Sciatic nerve (tissue), 2 donors: ENCODE results near the gene FYCO1. TPM values are rescaled to one million over a fixed set of nuclear protein-coding genes. Genes with fewer than 3 reads are reported as not detected.

Source experiments
- ATAC-seq: fragments of 200-7000 bp; cut with Tn5 transposase; one replicate; pipeline ENCODE4 v1.9.1; 2020; ENCODE audit warnings: mild to moderate bottlenecking, moderate library complexity
- DNase-seq: peaks from one replicate; pipeline ENCODE4 v3.0.0-alpha.2; 2020; ENCODE audit warnings: low spot score
- intact Hi-C: fragments of 100-400 bp; cut with DNase I; formaldehyde crosslinking; loops from one replicate; pipeline ENCODE4 v1.14.2; 2022
- total RNA-seq: library from RNA; stranded (reverse); fragmentation: NEBNext Ultra II Directional; extraction: Animal tissue kit (Norgen Biotek cat#: 25700); gene quantifications from one replicate; pipeline ENCODE4 v1.2.1, GENCODE V29; 2021
- donor health status: DM: no; HTN: no; CAD: no.
- donor health status: DM: no; HTN: no; CAD: no.

FYCO1 gene
- total RNA-seq, 1 donor from 2014 or later = 60.6 TPM

- no peak for ATAC-seq
- intact Hi-C loops = no loop called here
Observed at GRCh38 chr3:45910892-45911291, 84.7 kb downstream of the FYCO1 start.

GRCh38 chr3:45909542-45909941 lies 86.1 kb downstream of the FYCO1 start:
- DNase-seq (no peak), ATAC-seq (no peak)
- intact Hi-C loops = no loop called here

More at GRCh38 chr3:45910892-45911291, 84.7 kb downstream of the FYCO1 start:
- DNase-seq = no peak

- no peak for DNase-seq
- intact Hi-C loops = no loop called here
- no peak for ATAC-seq
Observed at GRCh38 chr3:45908761-45909160, 86.9 kb downstream of the FYCO1 start.

GRCh38 chr3:45907769-45908705 lies 87.6 kb downstream of the FYCO1 start:
- ATAC-seq (no peak), DNase-seq (no peak)
- intact Hi-C loops = no loop called here

GRCh38 chr3:45906681-45907407 lies 88.8 kb downstream of the FYCO1 start:
- DNase-seq (no peak), ATAC-seq (peak; percentile 62)
- intact Hi-C loops = no loop called here

GRCh38 chr3:45905755-45906154 lies 89.9 kb downstream of the FYCO1 start:
- intact Hi-C loops = no loop called here
- ATAC-seq = no peak

GRCh38 chr3:45904931-45905330 lies 90.7 kb downstream of the FYCO1 start:
- DNase-seq = no peak
- intact Hi-C loops = no loop called here

More at GRCh38 chr3:45905755-45906154, 89.9 kb downstream of the FYCO1 start:
- DNase-seq = no peak

GRCh38 chr3:45896956-45897355 lies 98.7 kb downstream of the FYCO1 start:
- no peak for DNase-seq
- intact Hi-C loops = no loop called here
- ATAC-seq = no peak

More at GRCh38 chr3:45904931-45905330, 90.7 kb downstream of the FYCO1 start:
- no peak for ATAC-seq

- intact Hi-C loops = no loop called here
- DNase-seq (no peak), ATAC-seq (no peak)
Observed at GRCh38 chr3:45895686-45896468, 99.7 kb downstream of the FYCO1 start.

- DNase-seq (no peak), ATAC-seq (no peak)
- intact Hi-C loops = no loop called here
Observed at GRCh38 chr3:45894015-45894414, 101.6 kb downstream of the FYCO1 start.

- intact Hi-C loops = no loop called here
- no peak for ATAC-seq
Observed at GRCh38 chr3:45892161-45892560, 103.5 kb downstream of the FYCO1 start.

GRCh38 chr3:45890405-45890804 lies 105.2 kb downstream of the FYCO1 start:
- intact Hi-C loops = no loop called here
- ATAC-seq = no peak
- no peak for DNase-seq

More at GRCh38 chr3:45892161-45892560, 103.5 kb downstream of the FYCO1 start:
- no peak for DNase-seq

- ATAC-seq = no peak
- intact Hi-C loops = no loop called here
- no peak for DNase-seq
Observed at GRCh38 chr3:45889337-45889736, 106.3 kb downstream of the FYCO1 start.

- ATAC-seq (no peak), DNase-seq (no peak)
- intact Hi-C loops = no loop called here
Observed at GRCh38 chr3:45887759-45888511, 107.7 kb downstream of the FYCO1 start.

- intact Hi-C loops = no loop called here
- ATAC-seq (no peak), DNase-seq (no peak)
Observed at GRCh38 chr3:45887285-45887684, 108.3 kb downstream of the FYCO1 start.

GRCh38 chr3:45885979-45886705 lies 109.5 kb downstream of the FYCO1 start, which contains the start of gene CCR9:
CCR9 (plus strand) TSS chr3:45886543; CDS start chr3:45894934, 8,391 bp downstream.
- no peak for DNase-seq
- intact Hi-C loops = no loop called here
- ATAC-seq = no peak

GRCh38 chr3:45884368-45885201 lies 111.0 kb downstream of the FYCO1 start:
- intact Hi-C loops = no loop called here
- ATAC-seq (no peak), DNase-seq (no peak)
